Measurements from ENCODE around the gene ACTBL2.
"Not testable (repeated sequence)": the region's sequence is repeated elsewhere in the genome, so short reads cannot be mapped to it uniquely, and the experiment has no call there.

ACTBL2 gene

GRCh38 chr5:57482671-57483106 lies at the start of gene ACTBL2:
TSS of gene ACTBL2 (minus strand) at chr5:57482811. CDS start at chr5:57482707, 104 bp downstream.
- H3K4me3 ChIP-seq (ENCODE audit: low read length): no peak within 1 kb of the TSS
- TF ChIP-seq, protein P1, sequence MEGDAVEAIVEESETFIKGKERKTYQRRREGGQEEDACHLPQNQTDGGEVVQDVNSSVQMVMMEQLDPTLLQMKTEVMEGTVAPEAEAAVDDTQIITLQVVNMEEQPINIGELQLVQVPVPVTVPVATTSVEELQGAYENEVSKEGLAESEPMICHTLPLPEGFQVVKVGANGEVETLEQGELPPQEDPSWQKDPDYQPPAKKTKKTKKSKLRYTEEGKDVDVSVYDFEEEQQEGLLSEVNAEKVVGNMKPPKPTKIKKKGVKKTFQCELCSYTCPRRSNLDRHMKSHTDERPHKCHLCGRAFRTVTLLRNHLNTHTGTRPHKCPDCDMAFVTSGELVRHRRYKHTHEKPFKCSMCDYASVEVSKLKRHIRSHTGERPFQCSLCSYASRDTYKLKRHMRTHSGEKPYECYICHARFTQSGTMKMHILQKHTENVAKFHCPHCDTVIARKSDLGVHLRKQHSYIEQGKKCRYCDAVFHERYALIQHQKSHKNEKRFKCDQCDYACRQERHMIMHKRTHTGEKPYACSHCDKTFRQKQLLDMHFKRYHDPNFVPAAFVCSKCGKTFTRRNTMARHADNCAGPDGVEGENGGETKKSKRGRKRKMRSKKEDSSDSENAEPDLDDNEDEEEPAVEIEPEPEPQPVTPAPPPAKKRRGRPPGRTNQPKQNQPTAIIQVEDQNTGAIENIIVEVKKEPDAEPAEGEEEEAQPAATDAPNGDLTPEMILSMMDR (conservative IDR thresholded peaks at IDR 0.05; ENCODE audit: low read depth, low read length): no peak
- DNase-seq (ENCODE audit: low read depth): peak; percentile 51

GRCh38 chr5:57531333-57531732 lies 48.7 kb upstream of the ACTBL2 start:
- H3K4me3 ChIP-seq (ENCODE audit: low read length): no peak overlapping the region
- no peak for DNase-seq (ENCODE audit: low read depth)
- TF ChIP-seq, protein P1 (conservative IDR thresholded peaks at IDR 0.05; ENCODE audit: low read depth, low read length): no peak

DNA sequence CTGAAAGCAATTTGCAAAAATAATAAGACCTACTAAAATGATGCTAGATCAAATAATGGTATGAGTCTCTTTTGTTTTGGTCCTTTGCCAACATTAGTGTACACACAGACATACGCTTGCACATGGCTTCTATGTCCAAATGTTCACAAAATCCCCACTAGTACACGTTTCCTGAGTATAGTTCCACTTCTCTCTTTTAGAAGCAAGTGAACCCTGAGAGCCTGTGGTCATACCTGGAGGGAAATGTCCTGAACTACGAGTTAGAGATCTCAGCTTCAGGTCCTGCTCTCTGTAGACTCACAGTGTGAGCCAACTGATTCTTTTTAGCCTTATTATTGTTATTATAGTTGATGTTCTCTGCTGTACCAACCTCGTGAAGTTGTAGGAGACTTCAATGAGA lies 47.3 kb upstream of the ACTBL2 start:
- DNase-seq (ENCODE audit: low read depth): no peak
- no peak overlapping the region for H3K4me3 ChIP-seq (ENCODE audit: low read length)
- TF ChIP-seq, protein P1 (conservative IDR thresholded peaks at IDR 0.05; ENCODE audit: low read depth, low read length): no peak

GRCh38 chr5:57527870-57528269 lies 45.3 kb upstream of the ACTBL2 start:
- H3K4me3 ChIP-seq (ENCODE audit: low read length): no peak overlapping the region
- DNase-seq (ENCODE audit: low read depth): no peak
- TF ChIP-seq, protein P1 (conservative IDR thresholded peaks at IDR 0.05; ENCODE audit: low read depth, low read length): no peak

DNA sequence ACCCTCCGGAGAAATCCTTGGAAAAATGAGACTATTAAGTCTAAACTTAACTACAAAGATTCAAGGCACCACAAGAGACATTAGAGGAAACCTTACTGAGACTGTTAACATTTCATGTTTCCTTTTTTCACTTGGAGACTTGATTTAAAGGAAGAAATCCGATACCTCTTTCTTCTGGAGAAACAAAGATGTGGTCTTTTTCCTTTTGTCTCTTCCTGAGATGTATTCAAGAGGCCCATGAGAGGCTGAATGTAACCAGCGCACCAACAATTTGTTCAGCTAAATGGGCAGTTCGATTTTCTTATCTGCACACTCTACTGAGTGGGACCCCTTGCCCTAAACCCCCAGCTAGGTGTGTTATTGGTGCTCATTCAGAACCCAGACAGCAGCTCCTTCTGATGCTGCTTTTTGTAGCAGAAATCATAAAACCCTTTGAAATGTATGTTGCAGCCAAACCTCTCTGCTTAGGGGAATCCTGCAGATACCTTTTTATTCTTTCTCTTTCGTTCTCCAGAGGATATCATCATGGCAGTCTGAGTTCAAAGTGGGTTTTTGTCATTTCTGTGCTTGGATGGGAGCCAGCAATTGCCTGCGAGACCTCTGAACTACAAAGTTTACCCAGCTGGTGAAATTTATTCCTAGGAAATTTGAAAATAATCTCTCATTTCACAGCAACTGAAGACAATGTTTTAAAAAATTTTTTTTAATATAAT lies 41.9 kb upstream of the ACTBL2 start:
- no peak overlapping the region for H3K4me3 ChIP-seq (ENCODE audit: low read length)
- TF ChIP-seq, protein P1 (conservative IDR thresholded peaks at IDR 0.05; ENCODE audit: low read depth, low read length): no peak
- DNase-seq (ENCODE audit: low read depth): no peak

GRCh38 chr5:57522477-57522876 lies 39.9 kb upstream of the ACTBL2 start:
- not testable (repeated sequence) for DNase-seq (ENCODE audit: low read depth); H3K4me3 ChIP-seq (ENCODE audit: low read length)

- not testable (repeated sequence) for H3K4me3 ChIP-seq (ENCODE audit: low read length); DNase-seq (ENCODE audit: low read depth)
These were observed 35.8 kb upstream of the ACTBL2 start for GRCh38 chr5:57518415-57518814.

GRCh38 chr5:57517250-57517649 lies 34.6 kb upstream of the ACTBL2 start:
- TF ChIP-seq, protein P1 (conservative IDR thresholded peaks at IDR 0.05; ENCODE audit: low read depth, low read length): no peak
- no peak for DNase-seq (ENCODE audit: low read depth)
- H3K4me3 ChIP-seq (ENCODE audit: low read length): no peak overlapping the region

Data from retinal pigment epithelial cell (primary cell).